GM18858 (cell line): ENCODE data around the gene NT5DC3.

ENCODE experiments used
- ATAC-seq: cut with Tn5 transposase; IDR thresholded peaks from one replicate; pipeline ENCODE4 v1.9.1; 2021; ENCODE audit not compliant: unreplicated experiment

The NT5DC3 gene

DNA sequence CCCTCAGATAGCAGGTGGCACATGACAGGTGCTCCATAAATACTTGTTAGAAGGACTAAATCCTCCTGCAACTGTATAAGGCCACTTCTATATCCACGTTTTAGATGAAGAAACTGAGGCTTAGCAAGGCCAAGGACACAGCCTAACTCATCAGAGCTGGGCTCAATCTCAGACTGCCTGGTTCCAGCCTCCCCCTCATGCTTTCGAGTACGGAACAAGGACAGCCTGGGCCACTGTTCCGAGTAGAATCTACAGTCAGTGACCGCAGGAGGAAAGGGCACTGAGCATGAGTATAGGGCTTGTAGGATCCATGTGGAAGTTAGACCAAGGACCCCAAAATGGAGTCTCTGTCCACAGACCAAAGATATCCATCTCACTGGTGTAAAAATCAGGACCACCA, 84.6 kb downstream of the NT5DC3 start:
- no peak for ATAC-seq

DNA sequence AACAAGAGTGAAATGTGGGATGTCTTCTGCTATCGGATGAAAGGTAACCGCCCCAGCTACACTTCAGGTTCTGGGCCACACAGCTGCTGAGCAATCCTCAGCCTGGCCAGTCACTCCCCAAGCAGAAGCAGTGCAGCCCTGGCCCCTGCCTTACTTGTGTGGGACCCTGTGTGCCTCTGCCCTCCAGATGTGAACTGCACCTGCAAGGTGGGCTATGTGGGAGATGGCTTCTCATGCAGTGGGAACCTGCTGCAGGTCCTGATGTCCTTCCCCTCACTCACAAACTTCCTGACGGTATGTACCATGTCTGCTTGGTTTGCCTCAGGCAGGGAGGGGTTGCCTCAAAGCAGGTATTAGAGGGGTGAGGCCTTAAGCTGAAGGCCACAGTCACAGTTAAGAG, 85.6 kb downstream of the NT5DC3 start:
- ATAC-seq, result no peak

DNA sequence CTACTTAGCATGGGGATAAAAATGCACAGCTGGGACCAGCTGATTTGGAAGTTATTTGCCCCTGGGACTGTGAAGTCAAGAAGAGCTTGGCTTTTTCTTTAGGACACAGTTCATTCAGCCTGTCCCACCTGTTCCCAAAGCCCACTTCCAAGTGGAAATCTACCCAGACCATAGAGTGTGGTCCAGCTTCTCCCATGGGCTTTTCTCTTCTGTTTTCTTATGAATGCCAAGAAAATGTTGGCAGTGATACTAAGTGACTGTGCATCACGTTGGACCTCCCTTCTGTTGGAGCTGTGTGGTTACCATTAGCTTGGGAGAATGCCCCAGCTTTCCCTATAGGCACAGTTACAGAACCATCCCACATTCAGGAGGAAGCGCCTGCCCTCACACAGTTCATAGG, 89.4 kb downstream of the NT5DC3 start:
- no peak for ATAC-seq

DNA sequence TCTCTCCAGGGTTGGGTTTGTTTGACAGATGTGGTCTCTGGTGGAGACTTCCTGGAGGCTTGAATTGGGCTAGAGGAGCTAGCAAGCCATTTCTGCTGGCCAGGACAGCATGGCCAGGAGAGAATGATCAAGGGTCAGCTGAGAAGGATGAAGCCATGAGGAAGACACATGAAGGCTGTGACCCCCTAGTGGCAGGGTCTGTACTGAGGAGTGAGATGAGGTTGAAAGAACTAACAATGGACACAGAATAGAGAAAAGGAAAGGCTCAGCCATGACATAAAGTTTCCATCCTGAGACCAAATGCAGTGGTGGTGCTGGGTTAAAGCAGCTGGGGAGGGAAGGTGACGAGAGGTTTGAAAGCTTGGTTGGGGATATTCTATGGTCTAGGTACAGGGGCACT, 89.9 kb downstream of the NT5DC3 start:
- no peak for ATAC-seq

DNA sequence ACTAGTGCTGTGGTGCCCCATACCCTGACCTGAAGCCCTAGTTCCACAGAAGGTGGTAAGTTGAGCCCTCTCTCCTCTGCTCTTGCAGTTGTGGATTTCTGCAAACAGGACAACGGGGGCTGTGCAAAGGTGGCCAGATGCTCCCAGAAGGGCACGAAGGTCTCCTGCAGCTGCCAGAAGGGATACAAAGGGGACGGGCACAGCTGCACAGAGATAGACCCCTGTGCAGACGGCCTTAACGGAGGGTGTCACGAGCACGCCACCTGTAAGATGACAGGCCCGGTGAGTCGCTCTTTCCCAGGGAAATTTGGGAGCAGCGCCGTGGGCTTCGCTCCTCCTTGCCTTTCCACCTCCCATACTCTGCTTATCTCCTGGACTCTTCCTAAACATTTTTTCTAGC, 92.2 kb downstream of the NT5DC3 start:
- ATAC-seq, result no peak

DNA sequence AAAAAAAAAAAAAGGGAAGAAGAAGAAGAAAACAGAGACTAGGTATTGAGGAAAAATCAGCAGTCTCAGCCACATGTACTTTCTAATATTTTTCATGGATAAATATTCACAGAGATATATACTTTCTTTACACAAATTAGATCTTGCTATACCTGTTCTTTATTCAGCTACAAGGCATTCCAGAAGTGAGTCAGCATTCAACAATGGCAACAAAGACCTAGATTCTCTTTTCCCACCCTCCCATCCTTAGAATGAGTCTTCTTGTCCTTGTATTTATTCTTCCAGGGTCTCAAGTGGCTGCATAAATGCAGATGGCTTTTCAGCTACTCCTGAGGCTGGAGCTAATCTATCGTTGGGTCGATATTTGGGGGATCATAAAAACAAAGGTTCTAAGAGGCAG, 93.0 kb downstream of the NT5DC3 start:
- ATAC-seq, result no peak

DNA sequence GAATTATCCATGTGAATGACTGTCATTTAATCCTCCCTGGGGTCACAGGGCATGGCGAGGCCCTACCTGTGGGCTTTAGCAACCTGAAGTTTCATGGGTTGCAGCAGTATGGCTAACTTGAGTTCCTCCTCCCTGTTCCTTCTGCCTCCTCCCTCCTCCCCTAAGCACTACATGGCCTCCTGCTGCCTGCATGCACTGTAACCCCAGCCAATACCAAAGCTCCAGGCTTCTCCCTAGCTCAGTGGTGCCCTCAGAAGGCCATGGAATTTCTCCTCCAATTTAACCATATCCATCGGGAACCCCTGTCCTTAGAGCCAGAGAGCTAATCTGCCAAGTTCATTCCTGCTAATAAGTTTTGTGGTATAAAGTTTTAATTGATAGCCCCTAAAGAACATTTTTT, 95.1 kb downstream of the NT5DC3 start:
- no peak for ATAC-seq

DNA sequence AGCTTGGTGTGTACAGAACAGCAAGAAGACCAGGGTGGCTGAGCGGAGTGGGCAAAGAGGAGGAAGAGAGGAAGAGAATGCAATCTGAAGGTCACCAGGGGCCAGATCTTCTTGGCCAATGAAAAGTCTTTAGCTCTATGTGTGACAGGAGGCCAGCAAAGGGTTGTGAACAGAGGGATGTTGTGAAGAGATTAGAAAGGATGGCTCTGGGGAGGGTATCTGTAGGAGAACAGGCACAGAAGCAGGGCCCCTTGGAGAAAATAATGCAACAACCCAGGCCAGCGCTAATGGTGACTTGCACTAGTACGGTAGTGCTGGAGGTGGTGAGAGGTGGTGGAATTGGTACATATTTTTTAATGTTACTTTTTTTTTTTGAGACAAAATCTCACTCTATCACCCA, 97.2 kb downstream of the NT5DC3 start:
- ATAC-seq, result no peak

DNA sequence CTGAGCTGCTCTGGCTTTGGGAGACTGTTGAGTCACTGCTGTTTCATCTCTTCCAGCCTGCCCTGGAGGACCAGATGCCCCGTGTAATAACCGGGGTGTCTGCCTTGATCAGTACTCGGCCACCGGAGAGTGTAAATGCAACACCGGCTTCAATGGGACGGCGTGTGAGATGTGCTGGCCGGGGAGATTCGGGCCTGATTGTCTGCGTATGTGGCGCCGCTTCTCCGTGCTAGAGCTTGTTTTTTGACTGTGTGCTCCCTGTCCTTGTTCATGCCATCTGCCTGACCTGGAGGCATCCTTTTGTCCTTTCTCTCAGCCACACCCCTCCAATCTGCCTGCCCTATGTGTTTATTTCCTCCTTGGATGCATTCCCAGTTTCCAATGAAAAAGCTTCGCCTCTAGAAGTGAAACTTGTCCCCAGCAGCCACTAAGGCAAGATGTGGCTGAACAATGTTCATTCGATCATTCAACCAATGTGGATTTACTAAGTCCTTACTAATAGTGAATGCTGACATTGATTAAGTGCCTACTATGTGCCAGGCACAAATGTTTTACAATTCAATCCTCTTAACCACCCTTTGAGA, 98.6 kb downstream of the NT5DC3 start:
- no peak for ATAC-seq

DNA sequence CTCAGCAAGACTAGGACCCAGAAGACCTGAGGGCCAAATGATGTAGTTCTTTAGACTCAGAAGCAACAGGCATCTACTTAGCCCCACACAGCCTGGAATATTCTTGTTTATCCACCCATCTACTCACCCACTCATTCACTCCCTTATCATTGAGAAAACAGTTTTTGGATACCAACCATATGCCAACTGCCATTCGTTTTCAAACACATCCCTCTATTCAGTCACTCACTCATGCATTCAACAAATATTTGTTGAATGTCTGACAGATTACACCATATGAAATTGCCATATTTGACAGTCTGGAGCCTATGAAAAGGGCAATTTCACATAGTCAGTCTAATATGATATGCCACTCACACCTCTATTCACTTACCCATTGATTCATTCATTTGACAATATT, 103.2 kb downstream of the NT5DC3 start:
- no peak for ATAC-seq

DNA sequence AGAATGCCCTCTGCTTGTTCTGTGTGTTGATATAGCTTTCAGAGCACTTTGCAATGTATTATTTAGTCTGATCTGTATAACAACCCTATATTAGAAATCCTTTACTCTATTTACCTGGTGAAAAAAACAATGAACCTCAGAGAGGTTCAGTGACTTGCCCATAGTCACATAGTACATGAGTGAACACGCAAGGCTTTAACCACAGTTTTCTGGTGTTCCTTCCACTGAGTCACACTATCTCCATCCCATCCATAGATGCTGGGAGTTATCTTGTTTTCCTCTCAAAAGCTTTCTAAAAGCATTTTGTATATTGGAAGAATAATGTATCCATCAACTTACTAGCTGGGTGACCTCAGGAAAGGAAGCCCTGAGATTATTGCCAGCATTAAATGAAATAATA, 104.5 kb downstream of the NT5DC3 start:
- ATAC-seq, result no peak

DNA sequence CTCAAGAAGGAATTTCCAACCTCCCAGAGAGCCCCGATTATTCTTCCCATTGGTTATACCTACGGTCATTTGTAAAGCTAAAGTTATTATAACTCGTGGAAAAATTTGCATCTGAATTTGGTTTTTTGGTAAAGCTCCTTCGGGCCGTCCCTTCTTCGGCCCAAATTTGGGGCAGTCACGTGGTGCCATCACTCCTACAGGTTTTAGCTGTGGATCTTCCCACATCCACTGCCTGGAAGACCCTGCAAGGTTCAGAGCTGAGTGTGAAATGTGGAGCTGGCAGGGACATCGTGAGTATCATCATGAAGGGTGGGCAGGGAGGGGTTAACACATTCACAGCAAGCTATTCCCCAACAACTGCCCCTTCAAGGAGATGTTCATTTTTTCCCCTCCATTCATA, 105.7 kb downstream of the NT5DC3 start:
- no peak for ATAC-seq

DNA sequence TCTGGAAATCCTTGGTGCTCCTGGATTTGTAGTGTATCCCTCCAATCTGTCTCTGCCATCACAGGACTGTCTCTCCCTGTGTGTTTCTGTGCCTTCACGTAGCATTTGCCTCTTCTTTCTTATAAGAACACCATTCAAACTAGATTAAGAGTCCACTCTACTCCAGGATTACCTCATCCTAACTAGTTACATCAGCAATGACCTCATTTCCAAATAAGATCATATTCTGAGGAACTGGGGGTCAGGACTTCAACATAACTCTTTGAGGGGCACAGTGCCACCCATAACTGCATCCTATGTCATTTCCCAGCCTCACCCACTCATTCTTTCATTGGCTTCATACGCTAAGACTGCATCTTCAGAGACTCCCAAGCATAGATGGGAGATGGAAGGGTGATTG, 106.2 kb downstream of the NT5DC3 start:
- no peak for ATAC-seq

DNA sequence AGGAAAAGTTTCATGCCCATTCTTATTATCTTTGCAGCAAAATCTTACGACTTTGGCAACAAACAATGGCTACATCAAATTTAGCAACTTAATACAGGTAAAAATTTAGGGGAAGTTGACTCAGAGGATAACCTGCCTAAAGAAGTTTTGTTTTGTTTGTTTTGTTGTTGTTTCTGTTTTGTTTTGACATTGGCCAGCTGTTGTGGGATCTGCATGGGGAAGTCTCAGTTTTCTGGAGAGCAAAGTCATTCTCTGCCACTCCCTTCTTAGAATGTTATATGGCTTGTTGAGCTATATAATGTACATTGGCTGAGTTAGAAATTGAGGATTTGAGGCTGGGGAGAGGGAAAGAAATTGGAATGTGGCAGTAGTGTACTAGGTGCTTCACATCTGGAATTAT, 109.5 kb downstream of the NT5DC3 start:
- no peak for ATAC-seq

DNA sequence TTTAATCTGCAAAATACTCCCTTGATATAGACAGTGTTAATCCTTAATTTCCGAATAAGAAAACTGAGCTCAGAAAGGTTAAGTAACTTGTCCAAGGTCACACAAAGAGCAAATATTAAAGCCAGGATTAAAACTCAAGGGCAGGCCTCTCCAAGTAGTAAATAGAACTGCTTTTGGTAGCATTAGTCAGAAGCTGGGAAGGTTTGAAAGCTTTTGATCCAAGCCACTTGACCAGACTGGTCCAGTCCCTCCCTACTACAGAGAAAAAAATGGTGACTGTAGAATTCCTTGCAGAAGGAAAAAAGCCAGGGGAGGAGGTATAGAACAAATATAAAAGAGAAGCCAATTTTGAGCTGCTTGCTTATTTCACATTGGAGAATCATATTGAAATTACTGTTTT, 111.5 kb downstream of the NT5DC3 start:
- ATAC-seq, result no peak

DNA sequence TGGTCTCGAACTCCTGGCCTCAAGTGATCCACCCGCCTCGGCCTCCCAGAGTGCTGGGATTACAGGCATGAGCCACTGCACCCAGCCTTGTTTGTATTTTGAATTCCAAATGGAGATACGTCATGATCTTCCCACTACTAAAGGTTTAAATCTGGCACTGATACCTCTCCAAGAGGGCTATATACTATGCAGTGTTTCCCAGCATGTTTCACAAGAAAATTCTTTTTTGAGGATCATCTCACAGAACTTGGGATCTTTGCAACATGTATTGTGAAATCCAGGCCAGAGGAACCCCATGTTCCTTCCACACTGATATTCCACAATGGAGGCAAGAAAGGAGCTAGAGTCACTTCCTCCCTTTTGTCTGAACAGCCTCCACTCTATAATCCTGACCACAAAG, 112.7 kb downstream of the NT5DC3 start:
- ATAC-seq, result no peak

DNA sequence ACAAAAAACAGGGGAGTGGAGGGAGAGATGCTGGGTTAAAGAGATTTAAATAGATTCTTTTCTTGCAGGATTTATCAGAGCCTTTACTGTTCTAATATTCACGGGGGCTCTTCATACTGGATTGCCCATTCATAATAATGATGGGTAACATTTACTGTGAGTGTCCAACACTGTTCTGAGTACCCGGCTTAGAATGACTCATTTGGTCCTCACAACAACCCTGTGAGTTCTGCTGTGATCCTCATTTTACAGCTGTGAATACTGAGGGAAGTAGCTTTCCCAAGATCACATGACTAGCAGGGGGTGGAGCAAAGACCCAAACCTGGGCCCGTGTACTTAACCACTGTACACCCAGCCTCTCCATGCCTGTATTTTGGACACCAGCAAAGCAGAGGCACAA, 113.4 kb downstream of the NT5DC3 start:
- ATAC-seq, result no peak

DNA sequence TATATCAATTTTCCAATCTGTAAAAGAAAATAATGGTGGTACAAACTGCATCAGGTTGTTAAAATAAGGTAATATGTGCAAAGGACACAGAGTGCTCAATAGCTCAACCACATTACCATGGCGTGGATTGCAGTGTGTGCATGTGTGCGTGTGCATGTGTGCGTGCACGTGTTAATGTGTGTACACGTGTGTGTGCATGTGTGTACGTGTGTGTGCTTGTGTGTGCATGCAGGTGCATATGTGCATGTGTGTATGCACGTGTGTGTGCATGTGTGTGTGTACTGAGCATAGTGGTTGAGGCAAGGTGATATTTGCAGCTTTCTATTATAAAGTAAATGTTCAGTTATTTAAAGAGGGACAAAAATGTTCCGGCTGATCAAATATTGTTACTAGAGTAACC, 115.6 kb downstream of the NT5DC3 start:
- no peak for ATAC-seq
